ENCODE results near the gene UGT2B11.
"Not testable (repeated sequence)": the region's sequence is repeated elsewhere in the genome, so short reads cannot be mapped to it uniquely, and the experiment has no call there.

The UGT2B11 gene

GRCh38 chr4:69210911-69211310 lies 3.6 kb downstream of the UGT2B11 start:
- Histone ChIP-seq H3K9me3 (no peaks in the 10 kb centered on the region), H3K36me3 (no peaks in the 10 kb centered on the region), H3K4me3 (no peak overlapping the region), H4K20me1 (no peaks in the 10 kb centered on the region), H3K4me1 (no peaks in the 10 kb centered on the region), H3K27me3 (no peaks in the 10 kb centered on the region), H3K9ac (no peak overlapping the region), H3K4me2 (no peak overlapping the region), H3K27ac (no peak overlapping the region)
- TF ChIP-seq Cebpa-rat (IDR thresholded peaks at IDR 0.05), result no peak

DNA sequence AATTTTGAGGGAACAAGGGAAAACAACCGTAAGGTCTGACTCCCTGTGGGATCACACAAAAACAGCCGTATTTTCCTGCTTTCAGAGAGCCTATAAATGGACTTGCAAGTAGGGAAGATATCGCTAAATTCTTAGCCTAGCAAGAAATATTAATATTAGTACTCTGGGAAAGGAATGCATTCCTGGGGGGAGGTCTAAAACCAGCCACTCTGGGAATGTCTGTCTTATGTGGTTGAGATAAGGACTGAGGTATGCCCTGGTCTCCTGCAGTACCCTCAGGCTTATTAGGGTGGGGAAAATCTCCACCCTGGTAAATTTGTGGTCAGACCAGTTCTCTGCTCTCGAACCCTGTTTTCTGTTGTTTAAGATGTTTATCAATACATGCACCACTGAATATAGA lies 16.0 kb downstream of the UGT2B11 start:
- H3K36me3 ChIP-seq, H3K9me3 ChIP-seq, H3K4me2 ChIP-seq, H4K20me1 ChIP-seq, H3K27ac ChIP-seq, H3K4me3 ChIP-seq, H3K4me1 ChIP-seq, H3K9ac ChIP-seq, H3K27me3 ChIP-seq: not testable (repeated sequence)

DNA sequence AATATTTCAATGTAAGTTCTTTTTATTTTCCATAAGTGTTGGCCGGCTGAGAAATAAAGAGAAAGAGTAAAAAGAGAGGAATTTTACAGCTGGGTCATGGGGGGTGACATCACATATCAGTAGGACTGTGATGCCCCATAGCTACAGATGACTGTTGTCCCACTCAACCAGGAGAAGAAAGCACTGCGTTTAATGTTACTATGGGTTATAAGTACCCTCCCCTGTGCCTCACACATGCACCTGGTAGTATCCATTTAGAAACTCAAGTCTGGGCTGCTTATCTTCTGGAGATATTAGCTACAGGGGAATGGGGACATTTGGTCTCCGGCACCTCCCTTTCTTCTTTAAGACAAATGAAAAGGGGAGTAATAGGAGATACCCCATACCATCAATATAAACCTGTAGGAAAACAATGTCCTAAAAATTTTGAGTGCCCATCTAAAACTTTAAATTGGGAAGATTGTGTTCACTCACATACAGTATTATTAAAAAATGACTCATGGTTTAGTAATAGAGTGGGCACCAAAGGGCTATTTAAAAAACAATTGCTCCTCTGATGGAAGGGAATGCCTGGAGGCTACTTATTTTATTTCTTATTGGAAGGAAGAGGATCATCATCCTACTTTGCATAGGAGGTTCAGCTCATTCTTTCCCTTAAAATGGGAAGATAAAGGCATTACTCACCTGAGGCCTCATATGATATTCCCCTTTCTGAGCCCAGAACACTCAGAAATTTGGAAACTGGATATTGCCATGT lies 18.2 kb downstream of the UGT2B11 start:
- H3K27me3 ChIP-seq, result no peaks in the 10 kb centered on the region
- no peak overlapping the region for H3K9ac ChIP-seq
- H4K20me1 ChIP-seq, result no peaks in the 10 kb centered on the region
- H3K27ac ChIP-seq, result no peak overlapping the region
- no peaks in the 10 kb centered on the region for H3K36me3 ChIP-seq
- H3K4me2 ChIP-seq, result no peak overlapping the region
- H3K4me1 ChIP-seq, result no peaks in the 10 kb centered on the region
- no peak for TF ChIP-seq Cebpa-rat (IDR thresholded peaks at IDR 0.05)
- no peak overlapping the region for H3K4me3 ChIP-seq
- no peaks in the 10 kb centered on the region for H3K9me3 ChIP-seq

DNA sequence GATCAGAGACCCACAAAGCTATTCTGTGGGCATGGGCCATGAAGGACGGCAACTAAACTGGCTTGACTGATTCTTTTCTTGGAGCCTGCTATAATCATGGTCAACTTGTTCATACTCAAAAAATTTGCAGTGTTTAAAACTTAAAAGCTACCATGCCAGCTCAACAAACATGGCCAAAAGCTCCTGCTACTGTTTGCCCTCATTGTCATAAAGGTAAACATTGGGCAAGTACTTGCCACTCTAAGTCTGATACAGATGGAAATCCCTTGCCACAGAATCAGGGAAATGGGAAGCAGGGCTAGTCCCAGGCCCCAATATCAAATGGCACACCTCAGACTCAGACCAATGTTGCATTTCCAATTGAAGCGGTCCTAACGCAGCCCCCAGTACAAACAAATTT lies 20.4 kb downstream of the UGT2B11 start:
- H3K9ac ChIP-seq, result no peak overlapping the region
- no peaks in the 10 kb centered on the region for H3K27me3 ChIP-seq
- no peak overlapping the region for H3K27ac ChIP-seq
- H3K9me3 ChIP-seq, result no peaks in the 10 kb centered on the region
- H4K20me1 ChIP-seq, result no peaks in the 10 kb centered on the region
- no peaks in the 10 kb centered on the region for H3K36me3 ChIP-seq
- TF ChIP-seq Cebpa-rat (IDR thresholded peaks at IDR 0.05), result no peak
- H3K4me2 ChIP-seq, result no peak overlapping the region
- no peak overlapping the region for H3K4me3 ChIP-seq
- no peaks in the 10 kb centered on the region for H3K4me1 ChIP-seq

GRCh38 chr4:69191905-69192304 lies 22.6 kb downstream of the UGT2B11 start:
- not testable (repeated sequence) for H3K27me3 ChIP-seq, H3K4me2 ChIP-seq, H3K9me3 ChIP-seq, H4K20me1 ChIP-seq, H3K27ac ChIP-seq, H3K36me3 ChIP-seq, H3K4me1 ChIP-seq, H3K4me3 ChIP-seq, H3K9ac ChIP-seq

- not testable (repeated sequence) for H3K4me1 ChIP-seq, H3K27me3 ChIP-seq, H3K9ac ChIP-seq, H3K4me2 ChIP-seq, H3K36me3 ChIP-seq, H3K27ac ChIP-seq, H3K9me3 ChIP-seq, H4K20me1 ChIP-seq, H3K4me3 ChIP-seq
Observed at GRCh38 chr4:69190621-69191020, 23.9 kb downstream of the UGT2B11 start.

DNA sequence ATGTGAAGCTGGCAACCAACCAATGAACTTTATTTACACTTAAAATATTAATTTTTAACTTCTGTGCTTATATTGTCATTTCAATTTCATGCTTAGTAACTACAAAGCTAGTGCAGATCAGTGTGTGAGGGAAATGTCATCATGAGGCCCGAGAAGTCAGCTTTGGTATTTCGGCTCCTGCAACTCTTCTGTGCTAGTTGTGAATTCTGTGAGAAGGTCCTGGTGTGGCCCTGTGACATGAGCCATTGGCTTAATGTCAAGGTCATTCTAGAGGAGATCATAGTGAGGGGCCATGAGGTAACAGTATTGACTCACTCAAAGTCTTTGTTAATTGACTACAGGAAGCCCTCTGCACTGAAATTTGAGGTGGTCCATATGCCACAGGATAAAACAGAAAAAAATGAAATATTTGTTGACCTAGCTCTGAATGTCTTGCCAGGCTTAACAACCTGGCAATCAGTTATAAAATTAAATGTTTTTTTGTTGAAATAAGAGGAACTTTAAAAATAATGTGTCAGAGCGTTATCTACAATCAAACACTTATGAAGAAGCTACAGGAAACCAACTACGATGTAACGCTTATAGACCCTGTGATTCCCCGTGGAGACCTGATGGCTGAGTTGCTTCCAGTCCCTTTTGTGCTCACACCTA lies 32.9 kb downstream of the UGT2B11 start:
- H3K27ac ChIP-seq, H3K27me3 ChIP-seq, H3K9me3 ChIP-seq, H3K4me3 ChIP-seq, H3K4me1 ChIP-seq, H3K4me2 ChIP-seq, H4K20me1 ChIP-seq, H3K9ac ChIP-seq, H3K36me3 ChIP-seq: not testable (repeated sequence)

- H3K9ac ChIP-seq, H3K4me3 ChIP-seq, H3K4me1 ChIP-seq, H4K20me1 ChIP-seq, H3K4me2 ChIP-seq, H3K27ac ChIP-seq, H3K9me3 ChIP-seq, H3K27me3 ChIP-seq, H3K36me3 ChIP-seq: not testable (repeated sequence)
Observed at GRCh38 chr4:69179817-69180216, 34.7 kb downstream of the UGT2B11 start.

DNA sequence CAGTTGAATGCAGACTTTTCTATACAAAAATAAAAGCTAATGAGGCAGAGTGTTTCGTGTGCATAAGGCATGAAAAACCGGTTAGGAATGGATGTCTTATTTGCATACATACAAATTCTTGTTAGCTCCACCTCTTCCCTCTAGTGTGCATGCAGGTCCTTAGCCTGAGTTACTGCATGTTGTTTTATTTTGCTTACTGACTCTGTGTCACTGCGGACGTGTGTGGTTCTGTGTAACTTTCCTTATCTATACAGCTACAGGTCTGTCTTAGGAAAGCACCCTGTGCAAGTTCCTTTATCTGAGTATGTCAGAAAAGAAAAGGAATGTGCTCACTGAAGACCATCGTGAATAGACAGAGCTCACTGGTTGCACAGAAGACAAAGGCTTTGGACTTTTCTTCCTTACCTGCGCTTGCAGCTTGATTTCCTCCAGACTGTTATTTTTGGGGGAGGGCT lies 35.8 kb downstream of the UGT2B11 start:
- H3K4me2 ChIP-seq, H3K9me3 ChIP-seq, H3K4me3 ChIP-seq, H3K4me1 ChIP-seq, H3K9ac ChIP-seq, H3K27ac ChIP-seq, H4K20me1 ChIP-seq, H3K36me3 ChIP-seq, H3K27me3 ChIP-seq: not testable (repeated sequence)

GRCh38 chr4:69170233-69171134 lies 44.1 kb downstream of the UGT2B11 start:
- H3K36me3 ChIP-seq, H3K4me2 ChIP-seq, H3K9me3 ChIP-seq, H3K4me3 ChIP-seq, H3K27me3 ChIP-seq, H3K27ac ChIP-seq, H3K9ac ChIP-seq, H4K20me1 ChIP-seq, H3K4me1 ChIP-seq: not testable (repeated sequence)

DNA sequence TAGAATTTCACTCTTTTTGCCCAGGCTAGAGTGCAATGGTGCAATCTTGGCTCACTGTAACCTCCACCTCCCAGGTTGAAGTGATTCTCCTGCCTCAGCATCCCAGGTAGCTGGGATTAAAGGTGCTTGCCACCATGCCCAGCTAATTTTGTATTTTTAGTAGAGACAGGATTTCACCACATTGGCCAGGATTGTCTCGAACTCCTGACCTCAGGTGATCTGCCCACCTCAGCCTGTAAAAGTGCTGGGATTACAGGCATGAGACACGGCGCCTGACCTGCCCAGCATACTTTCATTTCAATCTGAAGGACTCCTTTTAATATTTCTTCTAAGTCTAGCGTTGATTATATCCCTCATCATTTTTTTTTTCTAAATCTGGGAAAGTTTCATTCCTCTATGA lies 45.4 kb downstream of the UGT2B11 start:
- H3K27ac ChIP-seq, H3K36me3 ChIP-seq, H3K4me2 ChIP-seq: not testable (repeated sequence)

More for the DNA sequence above, 45.4 kb downstream of the UGT2B11 start:
- H3K9ac ChIP-seq, H3K4me3 ChIP-seq, H3K9me3 ChIP-seq, H4K20me1 ChIP-seq, H3K4me1 ChIP-seq, H3K27me3 ChIP-seq: not testable (repeated sequence)

Measured in BLaER1 (cell line).